GM19351 (cell line): Measurements from ENCODE around the gene CTSW.

Source experiments
- ATAC-seq: cut with Tn5 transposase; IDR thresholded peaks from one replicate; pipeline ENCODE4 v1.9.1; 2021; ENCODE audit warnings: mild to moderate bottlenecking, moderate library complexity; ENCODE audit not compliant: unreplicated experiment

The CTSW gene

DNA sequence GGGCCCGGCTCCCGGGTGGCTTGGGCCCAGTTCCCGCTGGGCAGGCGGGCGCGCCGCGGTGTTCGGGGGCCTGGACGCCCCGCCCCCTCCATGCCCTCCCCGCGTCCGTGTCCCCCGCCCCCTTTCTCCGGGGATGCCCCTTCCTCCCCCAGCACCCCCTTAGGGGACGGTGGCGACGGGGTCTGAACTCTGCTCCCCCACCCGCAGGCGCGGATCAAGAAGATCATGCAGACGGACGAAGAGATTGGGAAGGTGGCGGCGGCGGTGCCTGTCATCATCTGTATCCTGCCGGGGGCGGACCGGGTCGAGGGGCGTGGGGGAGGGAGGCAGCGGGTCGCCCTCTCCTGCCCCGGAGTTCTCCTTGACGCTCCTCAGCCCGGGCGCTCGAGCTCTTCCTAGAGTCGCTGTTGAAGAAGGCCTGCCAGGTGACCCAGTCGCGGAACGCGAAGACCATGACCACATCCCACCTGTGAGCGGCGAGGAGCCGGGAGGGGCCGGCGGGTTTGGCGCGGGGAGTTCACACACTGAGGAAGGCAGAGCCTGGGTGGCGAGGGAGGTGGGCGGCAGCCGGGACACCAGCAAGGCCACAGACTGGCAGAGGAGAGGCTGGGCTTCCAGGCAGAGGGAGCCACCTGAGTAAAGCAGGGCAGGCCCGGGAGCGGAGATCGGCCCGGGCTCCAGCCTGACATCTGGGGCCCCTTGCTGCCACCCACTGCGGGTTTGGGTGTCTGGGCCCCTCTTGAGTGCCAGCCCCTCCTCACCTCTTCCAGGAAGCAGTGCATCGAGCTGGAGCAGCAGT, 40.1 kb downstream of the CTSW start:
- ATAC-seq = peak; percentile 32

DNA sequence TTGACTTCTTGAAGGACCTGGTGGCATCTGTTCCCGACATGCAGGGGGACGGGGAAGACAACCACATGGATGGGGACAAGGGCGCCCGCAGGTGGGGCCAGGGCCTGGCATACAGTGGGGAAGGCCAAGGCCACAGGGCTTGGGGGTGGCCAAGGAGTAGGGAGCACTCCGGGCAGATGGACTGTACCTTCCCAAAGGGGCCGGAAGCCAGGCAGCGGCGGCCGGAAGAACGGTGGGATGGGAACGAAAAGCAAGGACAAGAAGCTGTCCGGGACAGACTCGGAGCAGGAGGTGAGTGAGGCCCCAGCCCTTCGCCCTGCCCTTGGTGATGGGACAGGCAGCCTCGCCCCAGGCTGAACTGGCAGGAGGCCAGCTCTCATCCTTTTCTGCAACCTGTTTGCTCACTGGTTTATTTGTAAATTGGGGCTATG, 40.8 kb downstream of the CTSW start:
- ATAC-seq = no peak

DNA sequence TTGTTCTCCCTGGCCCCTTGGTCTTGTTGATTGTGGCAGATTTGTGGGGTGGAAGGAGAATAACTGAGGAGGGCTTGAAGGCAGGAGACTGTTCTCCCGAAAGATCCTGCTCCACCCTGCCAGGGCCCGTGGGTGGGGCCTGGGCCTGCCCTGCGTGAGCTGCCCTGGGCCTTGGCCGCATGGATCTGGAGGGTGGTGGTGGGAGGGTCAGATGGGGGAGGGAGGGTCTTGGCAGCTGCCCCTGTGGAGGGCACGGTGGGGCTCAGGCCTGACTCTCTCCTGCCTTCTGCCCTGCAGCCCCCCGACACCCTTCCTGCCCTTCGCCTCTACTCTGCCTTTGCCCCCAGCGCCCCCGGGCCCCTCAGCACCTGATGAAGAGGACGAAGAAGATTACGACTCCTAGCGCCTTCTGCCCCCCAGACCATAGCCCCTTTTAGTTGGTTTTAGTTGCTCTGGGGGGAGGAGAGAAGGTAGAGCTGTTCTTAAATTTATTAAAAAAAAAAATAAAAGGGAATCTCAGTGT, 41.5 kb downstream of the CTSW start:
- ATAC-seq = no peak

DNA sequence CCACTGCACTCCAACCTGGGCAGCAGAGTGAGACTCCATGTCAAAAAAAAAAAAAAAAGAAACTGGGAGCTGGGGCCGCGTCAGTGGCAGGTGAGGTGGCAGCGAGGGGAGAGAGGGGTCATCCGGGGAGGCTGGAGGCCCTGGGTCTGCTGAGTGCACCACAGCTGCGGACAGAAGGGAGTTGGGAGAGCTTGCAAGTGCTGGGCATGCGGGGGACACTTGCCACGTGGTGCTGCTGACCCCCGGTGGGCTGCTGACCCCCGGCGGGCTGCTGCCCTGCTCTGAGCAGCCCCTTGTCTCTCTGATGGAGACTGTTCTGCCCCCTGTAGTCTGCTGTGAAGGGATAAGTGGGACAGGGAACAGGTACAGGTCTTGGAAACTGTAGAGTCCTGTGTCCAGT, 42.2 kb downstream of the CTSW start:
- ATAC-seq = no peak

DNA sequence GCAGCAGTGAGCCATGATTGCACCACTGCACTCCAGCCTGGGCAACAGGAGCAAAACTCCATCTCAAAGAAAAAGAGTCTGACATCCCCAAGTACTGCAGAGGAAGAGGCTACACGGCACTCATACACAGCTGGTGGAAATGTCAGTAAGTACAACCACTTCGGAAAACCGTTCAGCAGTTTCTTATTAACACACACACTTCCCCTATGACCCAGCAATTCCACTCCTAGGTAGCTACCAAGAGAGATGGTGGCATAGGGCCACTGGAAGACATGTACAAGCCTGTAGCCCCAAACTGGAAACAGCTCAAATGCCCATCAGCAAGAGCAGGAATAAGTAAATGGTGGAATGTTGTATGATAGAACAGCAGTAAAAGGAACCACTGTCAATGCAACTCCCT, 42.9 kb downstream of the CTSW start:
- ATAC-seq = no peak

DNA sequence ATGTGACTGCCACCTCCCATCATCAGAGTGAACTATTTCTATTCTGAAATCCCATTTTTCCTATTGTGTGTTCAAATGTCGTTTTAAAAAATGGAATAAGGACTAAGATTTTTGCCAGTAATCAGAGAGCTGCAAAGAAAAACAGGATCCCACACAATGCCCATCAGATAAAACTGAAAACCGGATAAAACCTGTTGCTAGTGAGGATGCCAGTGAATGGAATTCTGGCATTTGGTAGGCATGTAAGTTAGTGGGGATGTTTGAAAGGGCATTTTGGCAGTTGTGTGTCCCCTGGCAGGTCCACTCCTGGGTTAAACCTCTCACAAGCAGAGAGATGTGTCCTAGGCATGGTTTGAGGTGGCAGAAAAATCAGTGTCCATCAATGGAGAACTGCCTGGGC, 45.8 kb downstream of the CTSW start:
- ATAC-seq = no peak

DNA sequence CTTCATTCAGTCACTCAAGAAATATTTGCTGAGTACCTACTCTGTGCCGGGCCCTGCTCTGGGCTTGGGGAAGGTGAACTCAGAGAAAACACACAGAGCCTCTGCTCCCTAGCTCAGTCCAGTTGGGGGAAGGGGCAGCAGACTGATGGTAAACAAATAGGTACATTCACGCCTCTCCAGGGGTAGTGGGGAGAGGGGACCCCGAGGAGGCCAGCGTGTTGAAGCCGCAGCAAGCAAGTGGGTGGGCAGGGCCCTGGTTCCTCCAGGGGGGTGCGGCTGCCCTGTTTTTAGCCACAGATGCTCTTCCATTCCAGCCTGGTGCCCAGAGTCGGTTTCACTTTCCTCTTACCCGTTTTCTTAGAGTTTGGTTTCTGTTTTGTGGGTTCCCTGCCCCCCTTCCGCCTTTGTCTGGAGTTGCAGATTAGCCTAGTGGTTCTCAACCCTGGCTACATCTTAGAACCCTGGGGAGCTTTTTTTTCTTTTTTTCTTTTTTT, 48.3 kb downstream of the CTSW start:
- peak; percentile 62 for ATAC-seq

DNA sequence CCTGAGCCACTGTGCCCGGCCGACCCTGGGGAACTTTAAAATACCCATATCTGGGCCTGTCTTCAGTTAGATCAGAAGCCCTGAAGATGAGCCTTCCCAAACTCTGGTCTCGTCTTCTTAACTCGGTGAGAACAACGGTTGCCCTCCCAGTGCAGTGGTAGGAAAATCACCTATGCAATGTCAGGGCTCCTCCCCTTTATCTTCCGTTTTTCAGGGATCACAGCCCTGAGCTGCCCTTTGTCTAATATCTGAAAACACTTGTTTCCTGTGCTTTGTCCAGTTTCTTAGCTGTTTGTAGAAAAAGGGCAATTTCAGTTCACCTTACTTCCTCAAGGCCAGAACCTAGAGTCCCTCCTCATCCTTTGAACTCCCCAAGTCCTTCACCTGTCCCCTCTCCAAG, 49.0 kb downstream of the CTSW start:
- no peak for ATAC-seq

DNA sequence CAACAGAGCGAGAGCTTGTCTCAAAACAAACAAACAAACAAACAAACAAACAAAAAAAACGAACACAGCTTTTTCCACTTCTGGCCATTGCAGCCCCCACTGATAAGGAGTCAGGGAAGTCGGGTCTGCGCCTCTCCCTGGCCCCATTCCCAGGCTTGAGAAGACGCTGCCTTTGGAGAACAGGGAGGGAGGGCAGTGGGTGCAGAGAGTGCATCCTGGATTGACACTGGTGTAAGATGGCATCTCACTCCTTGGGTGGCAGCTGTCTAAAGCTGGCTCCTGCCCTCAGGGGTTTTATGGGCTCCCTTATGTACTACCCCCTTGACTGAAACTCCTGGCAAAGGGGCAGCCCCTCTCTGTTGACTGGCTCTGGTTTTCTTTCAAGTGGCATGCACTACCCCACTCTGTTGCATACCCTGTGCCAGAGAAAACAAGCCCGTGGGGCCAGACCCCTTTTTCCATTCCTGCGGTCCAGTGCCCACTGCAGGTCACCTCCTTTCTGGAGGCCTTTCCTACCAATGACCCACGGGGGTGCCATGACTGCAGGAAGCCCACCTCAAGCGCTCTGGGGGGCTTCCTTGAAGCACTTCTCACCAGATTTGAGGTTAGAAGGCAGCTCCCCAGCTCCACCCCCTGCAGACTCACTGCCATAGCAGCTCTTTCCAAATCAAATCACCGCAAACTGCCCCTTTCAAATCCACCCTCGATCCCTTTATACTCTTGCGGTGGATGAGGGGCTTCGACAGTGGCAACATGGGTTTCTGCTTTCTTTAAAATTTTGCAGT, 52.3 kb downstream of the CTSW start:
- ATAC-seq = no peak

DNA sequence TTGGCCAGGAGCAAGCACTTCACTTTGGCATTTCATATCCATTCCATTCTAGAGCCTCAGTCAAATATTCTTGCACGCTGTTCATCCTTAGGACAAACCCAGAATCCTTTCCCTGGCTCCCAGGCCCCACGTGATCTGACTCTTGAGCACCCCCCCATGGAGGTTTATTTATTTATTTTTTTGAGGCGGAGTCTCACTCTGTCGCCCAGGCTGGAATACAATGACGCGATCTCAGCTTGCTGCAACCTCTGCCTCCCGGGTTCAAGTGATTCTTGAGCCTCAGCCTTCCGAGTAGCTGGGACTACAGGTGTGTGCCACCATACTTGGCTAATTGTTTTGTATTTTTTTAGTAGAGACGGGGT, 52.9 kb downstream of the CTSW start:
- ATAC-seq = no peak
